Suppressor macrophage treated with lipopolysaccharide for 4 hours (primary cell): ENCODE measurements around the gene TOP3A.
"Not testable (repeated sequence)": the region's sequence is repeated elsewhere in the genome, so short reads cannot be mapped to it uniquely, and the experiment has no call there.

Experiments
- DNase-seq: peaks from one replicate; pipeline ENCODE4 v3.0.0-alpha.2; 2020

Gene TOP3A

DNA sequence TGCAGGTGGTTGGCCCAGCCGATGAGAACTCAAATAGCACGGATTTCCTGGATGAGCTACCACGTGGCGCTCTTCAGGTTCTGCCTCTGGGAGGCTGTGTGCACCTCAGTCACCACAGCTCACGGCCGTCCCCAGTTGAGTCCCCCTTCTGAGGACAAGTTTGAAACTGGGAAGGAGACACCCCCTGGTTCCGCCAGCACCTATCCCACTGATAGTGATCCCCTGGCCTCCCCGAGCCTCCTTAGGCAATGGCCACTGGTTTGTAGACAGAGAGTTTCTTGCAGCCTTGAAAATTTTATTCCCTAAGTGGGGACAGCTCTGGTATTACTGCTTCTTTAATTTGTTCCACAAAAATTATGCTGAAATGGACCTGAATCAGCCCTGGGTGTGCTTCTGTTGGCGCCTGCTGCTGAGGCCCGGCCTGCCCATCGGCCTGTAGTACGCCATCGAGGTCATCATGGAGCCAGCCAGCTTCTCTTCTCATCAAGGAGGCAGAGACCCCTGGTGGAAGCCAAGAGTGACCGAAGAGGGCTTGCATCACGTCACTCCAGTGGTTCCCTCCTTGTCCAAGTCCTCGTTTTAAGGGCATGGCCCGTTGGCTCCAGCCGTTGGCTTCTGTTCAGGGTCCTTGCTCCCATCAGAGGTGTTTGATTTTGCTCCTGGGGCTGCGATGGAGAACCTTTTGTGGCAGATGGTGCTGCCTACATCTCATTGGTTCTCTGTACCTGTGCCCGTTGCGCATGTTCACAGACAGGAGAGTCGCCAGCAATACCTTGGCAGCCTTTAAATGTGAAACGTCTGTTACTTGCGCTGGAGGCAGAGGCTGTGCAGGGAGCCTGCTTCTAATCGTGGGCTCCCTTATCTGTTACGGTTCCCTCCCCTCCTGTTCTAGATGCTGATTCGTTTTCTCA is 9.6 kb upstream of the TOP3A start:
- no peak for DNase-seq

DNA sequence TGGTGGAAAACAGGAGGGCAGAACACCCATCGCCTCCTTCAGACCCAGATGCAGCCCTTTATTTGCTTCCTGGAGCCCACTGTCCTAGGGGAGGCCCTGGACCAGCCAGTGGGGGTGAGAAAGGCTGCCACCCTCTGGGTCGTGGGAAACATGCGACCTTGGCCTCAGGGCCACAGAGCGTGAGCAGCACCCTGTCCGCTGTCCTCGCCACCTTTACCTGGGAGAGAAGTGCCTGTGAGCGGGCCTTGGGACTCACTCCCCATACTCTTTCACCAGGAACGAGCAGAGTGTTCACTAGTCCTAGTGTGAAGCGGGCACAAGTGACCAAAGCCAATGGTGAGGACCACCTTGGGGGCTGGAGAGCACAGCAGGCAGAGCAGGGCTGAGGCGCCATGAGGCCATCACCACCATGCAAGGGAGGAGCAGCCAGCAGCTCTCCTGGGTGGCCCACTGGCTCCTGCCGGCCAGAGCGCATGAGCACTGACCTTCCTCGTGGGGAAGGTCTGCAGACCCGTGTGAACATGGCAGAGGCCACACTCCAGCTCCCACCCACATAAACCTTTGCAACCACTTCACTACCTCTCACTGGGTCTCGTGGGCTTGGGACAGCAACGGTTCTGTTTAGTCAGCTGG is 8.8 kb upstream of the TOP3A start:
- DNase-seq, result no peak

DNA sequence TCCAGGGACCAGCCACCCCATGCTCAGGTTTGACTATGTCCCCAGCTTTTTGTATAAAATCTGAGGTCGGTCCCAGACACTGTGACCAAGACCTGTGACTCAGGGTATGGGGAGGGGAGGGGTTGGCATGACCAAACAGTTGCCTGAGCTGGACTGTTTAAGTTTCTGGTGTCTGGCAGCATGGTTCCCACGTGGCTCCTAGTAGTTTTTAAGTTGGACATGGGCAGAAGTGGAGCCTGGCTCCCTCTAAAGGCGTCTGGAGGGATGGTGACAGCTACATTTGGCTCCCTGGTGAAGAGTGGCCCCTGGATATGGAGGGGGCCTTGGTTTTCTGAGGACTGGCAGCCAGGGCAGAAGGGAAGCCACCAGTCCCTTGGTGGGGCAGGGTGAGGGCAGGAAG is 8.2 kb upstream of the TOP3A start:
- DNase-seq, result peak; percentile 24

DNA sequence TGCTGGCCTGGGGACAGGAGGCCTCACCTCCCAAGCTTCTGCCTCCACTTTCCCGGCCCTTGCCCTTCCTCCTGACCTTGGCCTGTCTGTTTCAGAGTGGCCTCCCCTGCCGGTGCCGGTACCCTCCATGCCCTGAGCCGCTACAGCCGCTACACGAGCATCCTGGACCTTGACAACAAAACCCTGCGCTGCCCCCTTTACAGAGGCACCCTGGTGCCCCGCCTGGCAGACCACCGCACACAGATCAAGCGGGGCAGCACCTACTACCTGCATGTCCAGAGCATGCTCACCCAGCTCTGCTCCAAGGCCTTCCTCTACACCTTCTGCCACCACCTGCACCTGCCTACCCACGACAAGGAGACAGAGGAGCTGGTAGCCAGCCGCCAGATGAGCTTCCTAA is 7.7 kb upstream of the TOP3A start:
- DNase-seq, result no peak

DNA sequence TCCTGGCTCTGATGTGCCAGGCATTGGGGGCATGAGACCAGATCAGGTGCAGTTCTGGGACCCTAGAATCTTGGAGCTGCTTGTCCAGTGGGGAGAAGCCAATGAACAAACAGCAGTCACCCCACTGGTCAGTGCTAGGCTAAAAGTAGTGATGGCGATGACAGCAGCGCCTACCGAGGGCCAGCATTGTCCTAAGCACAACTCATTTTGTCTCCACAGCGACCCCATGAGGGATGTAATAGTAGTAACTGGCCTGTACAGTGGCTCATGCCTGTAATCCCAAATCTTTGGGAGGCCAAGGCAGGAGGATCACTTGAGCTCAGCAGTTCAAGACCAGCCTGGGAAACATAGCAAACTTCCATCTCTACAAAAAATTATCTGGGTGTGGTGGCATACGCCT is 6.5 kb upstream of the TOP3A start:
- no peak for DNase-seq

DNA sequence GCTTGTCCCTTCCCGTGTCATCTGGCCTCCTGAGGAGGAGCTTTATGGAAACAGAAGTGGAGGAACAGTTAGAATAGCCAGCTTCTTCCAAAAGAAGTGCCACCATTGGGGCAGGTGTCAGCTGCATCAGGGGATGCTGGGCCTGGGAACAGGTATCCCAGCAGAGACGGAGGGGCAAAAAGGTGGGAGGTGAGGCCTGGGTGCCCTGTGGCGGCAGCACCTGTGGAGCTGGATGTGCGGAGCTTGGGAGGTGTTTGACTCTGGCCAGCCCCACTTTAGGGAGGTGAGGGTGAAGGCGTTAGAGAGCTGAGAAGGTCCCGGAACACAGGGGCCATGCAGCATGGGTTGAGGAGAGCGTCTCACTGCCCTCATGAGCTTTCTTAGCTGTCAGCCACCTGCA is 5.5 kb upstream of the TOP3A start:
- no peak for DNase-seq

DNA sequence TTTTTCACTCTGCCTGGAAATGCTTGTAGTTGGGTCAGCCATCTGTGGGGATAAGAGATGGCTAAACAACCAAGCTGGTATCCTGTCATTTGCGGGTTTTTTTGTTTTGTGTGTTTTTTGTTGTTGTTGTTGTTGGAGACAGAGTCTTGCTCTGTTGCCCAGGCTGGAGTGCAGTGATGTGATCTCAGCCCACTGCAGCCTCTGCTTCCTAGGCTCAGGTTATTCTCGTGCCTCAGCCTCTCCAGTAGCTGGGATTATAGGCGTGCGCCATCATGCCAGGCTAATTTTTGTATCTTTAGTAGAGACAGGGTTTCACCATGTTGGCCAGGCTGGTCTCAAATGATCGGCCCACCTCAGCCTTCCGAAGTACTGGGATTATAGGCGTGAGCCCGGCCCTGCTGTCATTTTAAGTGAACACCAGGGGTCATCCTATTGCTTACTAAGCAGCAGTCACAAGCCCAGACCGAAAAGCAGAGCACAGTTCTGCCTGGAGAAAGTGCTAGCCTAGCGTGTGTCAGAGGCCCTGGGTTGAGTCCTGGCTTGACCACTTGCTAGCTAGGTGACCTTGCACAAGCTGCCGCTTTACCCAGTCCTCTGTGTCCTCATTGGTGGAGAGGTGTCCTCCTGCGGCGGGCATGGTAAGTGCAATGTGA is 4.9 kb upstream of the TOP3A start:
- DNase-seq, result peak; percentile 46

DNA sequence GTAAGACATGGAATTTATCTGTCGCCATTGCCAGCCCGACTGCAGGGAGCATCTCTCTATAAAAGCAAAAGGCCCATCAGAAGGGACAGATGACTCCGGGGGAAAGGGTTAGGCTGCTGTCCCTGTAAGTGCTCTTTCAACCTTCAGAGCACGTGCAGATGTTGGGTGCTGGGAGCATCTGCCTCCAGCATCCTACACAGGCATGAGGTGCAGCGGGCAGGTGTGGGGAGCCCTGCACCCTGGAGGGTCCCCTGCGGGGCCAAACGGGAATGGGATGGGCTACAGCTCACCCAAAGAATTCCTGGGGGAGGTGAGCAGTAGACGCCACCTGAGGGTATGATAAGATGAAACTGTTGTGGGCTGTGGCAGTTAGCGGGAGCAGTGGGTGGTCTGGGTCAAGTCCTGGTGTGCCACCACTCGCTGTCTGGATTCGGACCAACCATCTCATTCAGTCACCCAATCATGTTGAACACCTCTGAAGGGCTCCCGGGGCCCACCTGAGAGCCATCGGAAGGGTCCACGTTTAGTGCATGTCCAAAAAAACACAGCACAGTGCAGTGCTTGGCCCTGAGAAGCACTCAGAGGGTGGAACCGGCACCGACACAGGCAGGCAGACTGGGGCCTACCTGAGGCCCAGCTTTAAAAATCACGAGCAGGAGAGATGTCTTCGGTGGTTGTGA is 4.1 kb upstream of the TOP3A start:
- no peak for DNase-seq

DNA sequence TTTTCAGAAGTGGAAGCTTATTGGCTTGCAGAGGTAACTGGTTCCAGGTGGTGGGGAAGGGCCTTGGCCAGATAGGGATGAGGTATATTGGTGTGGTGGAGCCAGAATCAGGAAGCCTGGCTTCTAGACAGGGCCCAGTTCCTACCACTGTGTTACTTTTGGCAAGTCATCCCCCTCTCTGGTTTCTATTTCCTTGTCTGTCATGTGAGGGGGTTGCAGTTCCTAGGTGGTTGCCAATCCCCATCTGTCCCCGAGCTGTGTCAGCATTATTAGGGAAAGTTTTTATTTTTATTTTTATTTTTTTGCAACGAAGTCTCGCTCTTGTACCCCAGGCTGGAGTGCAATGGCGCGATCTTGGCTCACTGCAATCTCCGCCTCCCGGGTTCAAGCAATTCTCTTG is 3.3 kb upstream of the TOP3A start:
- DNase-seq, result peak; percentile 56

DNA sequence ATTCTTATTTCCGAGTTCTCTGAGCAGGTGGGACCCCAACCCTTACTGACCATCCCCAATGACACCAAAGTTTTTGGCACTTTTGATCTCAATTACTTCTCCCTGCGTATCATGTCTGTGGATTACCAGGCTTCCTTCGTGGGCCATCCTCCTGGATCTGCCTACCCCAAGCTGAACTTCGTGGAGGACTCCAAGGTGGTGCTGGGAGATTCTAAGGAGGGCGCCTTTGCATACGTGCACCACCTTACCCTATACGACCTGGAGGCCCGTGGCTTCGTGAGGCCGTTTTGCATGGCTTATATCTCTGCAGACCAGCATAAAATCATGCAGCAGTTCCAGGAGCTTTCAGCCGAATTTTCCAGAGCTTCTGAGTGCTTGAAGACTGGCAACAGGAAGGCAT is 1.2 kb upstream of the TOP3A start:
- no peak for DNase-seq

DNA sequence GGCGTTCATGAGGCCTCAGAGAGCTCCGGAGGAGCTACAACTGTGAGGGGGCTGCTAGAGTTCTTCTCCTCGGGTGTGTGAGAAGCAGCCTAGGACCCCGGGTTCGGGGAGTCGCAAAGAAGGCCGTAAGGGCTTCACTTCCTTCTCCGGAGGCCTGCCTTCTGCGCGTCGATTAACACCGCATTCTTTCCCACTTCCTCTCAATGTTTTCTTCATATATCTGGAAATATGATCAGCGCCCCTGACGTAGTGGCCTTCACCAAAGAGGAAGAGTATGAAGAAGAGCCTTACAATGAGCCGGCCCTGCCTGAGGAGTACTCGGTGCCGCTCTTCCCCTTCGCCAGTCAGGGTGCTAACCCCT is 748 bp upstream of the TOP3A start:
- DNase-seq, result peak; percentile 78

DNA sequence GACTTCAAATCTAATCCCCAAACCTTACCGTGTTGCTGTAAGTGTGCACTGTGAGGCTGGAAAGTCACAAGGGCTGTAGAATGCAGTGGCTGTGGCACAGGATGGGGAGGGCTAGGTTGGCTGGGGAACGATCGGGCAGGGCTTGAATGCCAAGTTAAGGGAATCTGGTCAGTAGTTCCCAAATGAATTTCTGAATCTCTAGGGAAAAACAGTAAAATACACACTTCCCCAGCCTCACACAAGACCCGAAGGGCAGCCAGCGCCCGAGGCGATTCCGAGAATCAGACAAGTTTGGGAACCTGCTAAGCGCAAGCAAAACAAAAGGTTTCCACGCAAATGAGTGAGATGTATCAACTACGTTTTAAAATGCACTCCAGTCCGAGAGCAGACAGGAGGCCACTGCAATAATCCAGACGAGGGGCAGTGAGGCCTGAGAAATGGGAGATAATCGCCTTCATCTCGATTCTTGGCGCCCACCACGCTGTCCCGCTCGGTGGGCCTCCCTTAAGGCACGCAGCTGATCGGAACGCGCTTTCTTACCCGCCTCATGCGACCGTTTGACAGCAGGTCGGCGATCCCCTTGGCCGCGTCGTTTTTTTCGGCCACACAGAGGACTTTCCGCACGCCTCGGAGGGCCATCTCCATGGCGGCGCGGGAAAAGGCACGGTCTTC is 599 bp downstream of the TOP3A start:
- DNase-seq, result peak; percentile 25

DNA sequence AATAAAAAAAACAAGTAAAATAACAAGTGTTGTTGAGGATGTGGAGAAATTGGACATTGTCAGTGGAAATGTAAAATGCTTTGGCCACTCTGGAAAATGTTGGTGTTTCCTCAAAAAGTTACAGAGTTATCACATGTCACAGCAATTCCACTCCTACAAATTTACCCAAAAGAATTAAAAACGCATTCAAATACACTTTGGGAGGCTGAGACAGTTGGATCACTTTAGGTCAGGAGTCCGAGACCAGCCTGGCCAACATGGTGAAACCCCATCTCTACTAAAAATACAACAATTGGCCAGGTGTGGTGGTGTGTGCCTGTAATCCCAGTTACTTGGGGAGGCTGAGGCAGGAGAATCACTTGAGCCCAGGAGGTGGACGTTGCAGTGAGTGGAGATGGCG is 5.6 kb downstream of the TOP3A start:
- DNase-seq, result no peak

DNA sequence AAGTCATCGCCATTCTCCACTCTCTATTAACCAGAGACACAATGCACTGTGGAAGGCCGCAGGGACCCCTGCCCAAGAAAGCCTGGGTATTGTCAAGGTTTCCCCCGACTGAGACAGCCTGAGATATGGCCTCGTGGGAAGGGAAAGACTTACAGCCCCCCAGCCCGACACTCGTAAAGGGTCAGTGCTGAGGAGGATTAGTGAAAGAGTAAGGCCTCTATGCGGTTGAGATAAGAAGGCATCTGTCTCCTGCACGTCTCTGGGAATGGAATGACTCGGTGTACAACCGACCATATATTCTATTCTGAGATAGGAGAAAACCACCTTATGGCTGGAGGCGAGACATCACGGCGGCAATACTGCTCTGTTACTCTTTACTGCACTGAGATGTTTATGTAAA is 11.6 kb downstream of the TOP3A start:
- not testable (repeated sequence) for DNase-seq

DNA sequence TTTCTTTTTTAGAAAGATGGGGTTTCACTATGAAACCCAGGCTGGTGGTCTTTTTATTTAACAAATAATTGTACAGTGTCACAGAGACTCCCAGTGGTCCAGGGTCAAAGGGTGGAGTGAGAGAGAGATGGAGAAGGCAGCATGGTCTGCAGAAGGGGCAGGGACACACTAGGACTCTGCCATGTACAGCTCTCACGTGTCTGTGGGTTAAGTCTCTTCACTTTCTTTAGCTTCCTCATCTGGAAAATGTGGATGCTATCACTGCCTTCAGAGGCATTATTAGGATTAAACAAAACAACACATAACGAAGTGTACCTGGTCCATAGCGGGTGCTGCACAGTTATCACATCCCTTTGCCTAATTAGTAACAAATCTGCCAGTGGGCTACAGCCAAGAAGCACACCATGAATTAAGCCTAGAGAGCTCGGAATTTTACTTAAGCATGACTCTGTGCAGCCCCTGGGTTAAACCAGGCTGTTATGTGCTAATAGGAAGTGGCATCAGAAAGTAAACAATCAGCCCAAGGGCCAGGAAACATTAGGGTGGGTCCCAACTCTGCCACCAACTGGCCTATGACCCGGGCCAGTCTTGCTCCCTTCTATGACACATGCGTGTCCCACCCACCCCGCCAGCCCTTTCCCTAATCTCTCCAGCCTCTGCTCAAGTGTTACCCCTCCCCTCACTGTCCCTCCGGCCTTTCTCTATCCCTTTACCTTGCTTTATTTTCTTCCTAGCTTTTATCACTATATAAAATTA is 13.9 kb downstream of the TOP3A start:
- DNase-seq, result peak; percentile 48

DNA sequence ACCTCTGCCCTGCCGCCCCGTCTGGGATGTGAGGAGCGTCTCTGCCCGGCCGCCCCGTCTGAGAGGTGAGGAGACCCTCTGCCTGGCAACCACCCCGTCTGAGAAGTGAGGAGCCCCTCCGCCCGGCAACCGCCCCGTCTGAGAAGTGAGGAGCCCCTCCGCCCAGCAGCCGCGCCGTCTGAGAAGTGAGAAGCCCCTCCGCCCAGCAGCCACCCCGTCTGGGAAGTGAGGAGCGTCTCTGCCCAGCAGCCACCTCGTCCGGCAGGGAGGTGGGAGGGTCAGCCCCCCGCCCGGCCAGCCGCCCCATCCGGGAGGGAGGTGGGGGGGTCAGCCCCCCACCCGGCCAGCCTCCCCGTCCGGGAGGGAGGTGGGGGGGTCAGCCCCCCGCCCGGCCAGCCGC is 16.7 kb downstream of the TOP3A start:
- not testable (repeated sequence) for DNase-seq

DNA sequence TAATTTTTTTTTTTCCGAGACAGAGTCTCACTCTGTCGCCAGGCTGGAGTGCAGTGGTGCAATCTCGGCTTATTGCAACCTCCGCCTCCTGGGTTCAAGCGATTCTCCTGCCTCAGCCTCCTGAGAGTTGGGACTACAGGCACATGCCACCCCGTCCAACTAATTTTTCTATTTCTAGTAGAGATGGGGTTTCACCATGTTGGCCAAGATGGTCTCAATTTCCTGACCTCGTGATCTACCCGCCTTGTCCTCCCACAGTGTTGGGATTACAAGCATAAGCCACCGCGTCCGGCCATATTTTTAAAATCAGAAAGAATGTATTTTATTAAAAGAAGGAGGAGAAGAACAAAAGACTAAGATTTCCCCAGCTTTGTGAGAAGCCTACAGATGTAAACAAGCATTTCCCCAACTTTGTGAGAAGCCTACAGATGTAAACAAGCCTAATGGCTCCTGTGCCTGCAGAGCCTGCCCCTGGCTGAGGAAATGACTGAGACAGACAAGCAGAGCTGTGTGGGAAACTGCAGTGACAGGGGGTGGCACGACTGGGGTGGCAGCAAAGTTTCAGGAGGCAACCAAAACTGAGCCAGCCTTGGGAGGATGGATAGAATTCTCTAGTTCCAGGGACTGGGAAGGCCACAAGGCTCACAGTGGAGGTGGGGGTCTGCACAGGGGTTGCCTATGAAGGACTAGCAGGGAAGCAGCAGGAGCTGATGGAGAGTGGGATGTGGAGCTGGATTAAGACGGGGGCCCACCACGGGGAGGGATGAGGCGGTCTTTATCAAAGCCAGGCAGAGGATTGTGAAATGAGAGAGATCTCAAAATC is 22.9 kb downstream of the TOP3A start:
- DNase-seq, result no peak

DNA sequence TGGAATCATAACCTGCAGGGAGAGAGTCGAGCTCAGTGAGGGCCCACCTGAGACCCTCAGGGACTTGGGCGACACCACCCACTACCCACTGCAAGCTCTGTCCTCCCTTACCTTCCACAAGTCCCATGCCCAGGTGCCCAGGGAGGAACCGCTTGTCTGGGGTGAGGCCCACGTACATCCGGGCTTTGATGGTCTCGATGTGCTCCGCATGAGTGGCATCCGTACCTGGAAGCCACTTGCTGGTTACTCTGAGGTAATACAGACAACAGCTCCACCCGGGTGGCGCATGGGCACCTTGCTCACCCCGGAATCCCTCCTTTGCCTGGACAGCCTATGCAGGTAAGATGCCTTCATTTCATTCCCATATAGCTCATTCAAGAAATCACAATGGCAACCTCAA is 29.5 kb downstream of the TOP3A start:
- DNase-seq, result no peak

DNA sequence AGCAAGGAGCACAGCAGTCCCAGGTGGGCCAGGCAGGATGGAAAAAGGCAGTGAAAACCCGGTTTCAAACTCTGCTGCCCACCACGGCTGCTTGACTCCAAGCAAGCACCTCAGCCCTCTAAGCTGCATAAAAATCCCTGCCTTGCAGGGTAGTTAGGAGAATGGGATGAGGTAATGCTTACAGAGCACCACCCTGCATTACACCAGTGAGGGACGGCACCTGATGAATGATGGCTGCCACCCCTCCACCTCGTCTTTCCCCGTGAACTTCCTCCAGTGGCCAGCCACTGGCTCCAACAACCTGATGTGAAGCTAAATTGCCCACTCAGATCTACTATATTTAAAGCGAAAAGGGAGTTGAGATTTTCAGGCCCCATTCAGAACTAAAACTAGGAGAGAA is 33.0 kb downstream of the TOP3A start:
- no peak for DNase-seq

DNA sequence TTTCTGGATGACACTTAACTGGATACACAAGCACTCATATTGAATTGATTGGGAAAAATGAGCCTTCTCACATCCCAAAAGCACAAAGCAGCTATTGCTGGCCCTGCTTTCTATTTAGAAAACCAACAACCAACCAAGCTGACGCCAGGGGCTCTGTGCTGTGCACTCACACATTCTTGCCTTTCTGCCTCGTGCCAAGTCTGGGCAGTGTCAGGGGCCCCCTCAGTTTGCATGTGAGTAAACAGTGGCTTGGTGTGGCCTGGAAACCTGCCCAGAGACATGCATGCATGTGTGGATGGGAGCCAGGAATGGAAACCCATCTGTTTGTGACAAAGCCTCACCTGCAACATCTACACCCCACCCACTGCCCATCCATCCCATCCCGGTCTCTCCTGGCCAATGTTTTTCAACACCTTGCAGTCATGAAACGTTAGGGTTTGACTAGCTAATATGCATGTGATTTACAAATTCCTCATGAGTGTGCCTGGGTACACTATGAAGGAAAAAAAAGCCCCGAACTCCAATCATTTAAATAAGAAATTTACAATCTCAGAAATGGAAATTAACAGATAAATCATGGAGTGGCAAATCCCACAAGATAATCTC is 33.9 kb downstream of the TOP3A start:
- DNase-seq, result no peak

DNA sequence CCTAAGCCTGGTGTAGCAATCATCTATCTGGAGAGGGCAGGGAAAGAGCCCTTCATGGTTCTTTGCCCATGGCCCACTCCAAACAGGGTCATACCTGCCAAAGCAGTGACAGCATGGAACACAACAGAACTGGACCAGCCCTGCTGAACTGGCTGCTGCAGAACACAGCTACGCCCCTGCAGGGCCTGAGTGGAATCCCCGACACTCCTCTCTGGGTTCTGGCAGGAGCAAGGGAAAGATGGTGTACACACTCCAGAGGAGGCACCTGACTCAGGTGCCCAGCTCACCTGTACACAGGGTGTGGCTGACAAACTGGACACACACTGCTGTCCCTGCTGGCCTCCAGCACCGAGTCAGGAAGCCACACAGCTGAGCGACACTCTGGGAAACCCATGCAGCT is 34.5 kb downstream of the TOP3A start:
- no peak for DNase-seq
